HG03442 (cell line): ENCODE data around the gene C1orf141.
"Not testable (repeated sequence)": the region's sequence is repeated elsewhere in the genome, so short reads cannot be mapped to it uniquely, and the experiment has no call there.

Experiments
- ATAC-seq: cut with Tn5 transposase; IDR thresholded peaks from one replicate; pipeline ENCODE4 v1.9.1; 2021; ENCODE audit warnings: mild to moderate bottlenecking, moderate library complexity; ENCODE audit not compliant: unreplicated experiment

The C1orf141 gene

GRCh38 chr1:67089685-67090208 is 45.0 kb downstream of the C1orf141 start:
- no peak for ATAC-seq

GRCh38 chr1:67088440-67088839 is 46.3 kb downstream of the C1orf141 start:
- no peak for ATAC-seq

GRCh38 chr1:67085326-67085725 is 49.4 kb downstream of the C1orf141 start:
- ATAC-seq = no peak

- no peak for ATAC-seq
These were observed 49.9 kb downstream of the C1orf141 start for GRCh38 chr1:67084765-67085318.

- ATAC-seq = no peak
These were observed 56.5 kb downstream of the C1orf141 start for GRCh38 chr1:67078291-67078690.

GRCh38 chr1:67077593-67077992 is 57.2 kb downstream of the C1orf141 start:
- no peak for ATAC-seq

GRCh38 chr1:67072749-67073148 is 62.0 kb downstream of the C1orf141 start:
- no peak for ATAC-seq

GRCh38 chr1:67067655-67068054 is 67.1 kb downstream of the C1orf141 start:
- not testable (repeated sequence) for ATAC-seq

- ATAC-seq = no peak
These were observed 72.4 kb downstream of the C1orf141 start for GRCh38 chr1:67062412-67062811.

- no peak for ATAC-seq
These were observed 73.5 kb downstream of the C1orf141 start for GRCh38 chr1:67061266-67061665.

- ATAC-seq = no peak
These were observed 74.0 kb downstream of the C1orf141 start for GRCh38 chr1:67060811-67061218.

GRCh38 chr1:67059346-67059745 is 75.4 kb downstream of the C1orf141 start:
- no peak for ATAC-seq

- ATAC-seq = no peak
These were observed 76.0 kb downstream of the C1orf141 start for GRCh38 chr1:67058761-67059160.

GRCh38 chr1:67058242-67058641 is 76.5 kb downstream of the C1orf141 start:
- ATAC-seq = no peak

GRCh38 chr1:67053785-67054772 is 80.7 kb downstream of the C1orf141 start, which contains the start of gene SLC35D1:
TSS of gene SLC35D1 (minus strand) at chr1:67054148. CDS start at chr1:67054013, 135 bp downstream.
- peak; percentile 73 for ATAC-seq

- ATAC-seq = peak; percentile 31
These were observed 81.3 kb downstream of the C1orf141 start for GRCh38 chr1:67053535-67053784.

- ATAC-seq = peak; percentile 1
These were observed 81.8 kb downstream of the C1orf141 start for GRCh38 chr1:67052741-67053534.

- no peak for ATAC-seq
These were observed 83.6 kb downstream of the C1orf141 start for GRCh38 chr1:67051196-67051595.

- no peak for ATAC-seq
These were observed 90.0 kb downstream of the C1orf141 start for GRCh38 chr1:67044631-67045270.

- no peak for ATAC-seq
These were observed 91.4 kb downstream of the C1orf141 start for GRCh38 chr1:67043366-67043765.
